ENCODE data around the gene C16orf90. TPM values are rescaled to one million over a fixed set of nuclear protein-coding genes. Genes with fewer than 3 reads are reported as not detected.

The C16orf90 gene
- total RNA-seq, 4 donors from 2014 or later = not detected

GRCh38 chr16:3458852-3459361 is 36.4 kb downstream of the C16orf90 start:
- peak overlapping the region; percentile 87 to 98 (median 91) for H3K27ac ChIP-seq
- H3K36me3 ChIP-seq = no peaks in the 10 kb centered on the region
- H3K9me3 ChIP-seq = no peaks in the 10 kb centered on the region
- peak; percentile 25 to 30 for DNase-seq
- no peaks in the 10 kb centered on the region for H3K27me3 ChIP-seq
- 3 to 4% methylated on average over 10 of the region's 10 CpGs for WGBS, 2 donors
- H3K4me3 ChIP-seq (replicated peaks in 1 of 3) = peak overlapping the region; percentile 11 to 80 (median 53)
- intact Hi-C loops (cut with DNase I) = no loop called here
- peak in 1 of 2 donors; percentile 24 for TF ChIP-seq POLR2A (IDR thresholded peaks at IDR 0.05)
- TF ChIP-seq CTCF (IDR thresholded peaks at IDR 0.05) = no peak
- H3K4me1 ChIP-seq = peaks cover 29 to 39% of the 10 kb centered on the region in 2 donors

GRCh38 chr16:3458278-3458851 is 36.9 kb downstream of the C16orf90 start:
- Histone ChIP-seq H3K4me1 (peaks cover 29 to 39% of the 10 kb centered on the region in 2 donors), H3K27me3 (no peaks in the 10 kb centered on the region), H3K36me3 (no peaks in the 10 kb centered on the region), H3K27ac (peak overlapping the region; percentile 87 to 98 (median 91)), H3K9me3 (no peaks in the 10 kb centered on the region), H3K4me3 (replicated peaks in 1 of 3) (peak overlapping the region; percentile 11 to 80 (median 53))
- intact Hi-C loops (cut with DNase I) = no loop called here
- TF ChIP-seq POLR2A (IDR thresholded peaks at IDR 0.05) (no peak), CTCF (IDR thresholded peaks at IDR 0.05) (no peak)
- WGBS, 2 donors = 0% methylated on average over 5 to 12 of the region's 47 CpGs
- peak; percentile 34 to 44 for DNase-seq

GRCh38 chr16:3457434-3458252 is 37.6 kb downstream of the C16orf90 start:
- Histone ChIP-seq H3K36me3 (no peaks in the 10 kb centered on the region), H3K27ac (peak overlapping the region; percentile 87 to 98 (median 91)), H3K4me1 (peaks cover 29 to 39% of the 10 kb centered on the region in 2 donors), H3K9me3 (no peaks in the 10 kb centered on the region), H3K4me3 (replicated peaks in 1 of 3) (peak overlapping the region; percentile 43 to 80 (median 53)), H3K27me3 (no peaks in the 10 kb centered on the region)
- 1% methylated on average over 26 to 38 of the region's 83 CpGs for WGBS, 2 donors
- DNase-seq = peak; percentile 95 to 96
- intact Hi-C loops (cut with DNase I) = no loop called here
- TF ChIP-seq CTCF (IDR thresholded peaks at IDR 0.05) (peak in 3 of 6 experiments; percentile 45 to 58 (median 49)), POLR2A (IDR thresholded peaks at IDR 0.05) (peak in 1 of 2 donors; percentile 58)

GRCh38 chr16:3454631-3455147 is 40.6 kb downstream of the C16orf90 start:
- Histone ChIP-seq H3K4me3 (replicated peaks in 1 of 3) (no peak overlapping the region), H3K27me3 (no peaks in the 10 kb centered on the region), H3K36me3 (no peaks in the 10 kb centered on the region), H3K9me3 (no peaks in the 10 kb centered on the region), H3K27ac (no peak overlapping the region), H3K4me1 (peaks cover 17 to 21% of the 10 kb centered on the region in 2 donors)
- TF ChIP-seq CTCF (IDR thresholded peaks at IDR 0.05) (no peak), POLR2A (IDR thresholded peaks at IDR 0.05) (no peak)
- DNase-seq = no peak
- intact Hi-C loops (cut with DNase I) = no loop called here
- 88 to 92% methylated on average over 10 of the region's 10 CpGs for WGBS, 2 donors

Data from thyroid gland (tissue), 4 donors.